ENCODE measurements around the gene DDOST.
A peak's percentile ranks its signal among the peaks of the same experiment; 100 is the strongest.

The DDOST gene

DNA sequence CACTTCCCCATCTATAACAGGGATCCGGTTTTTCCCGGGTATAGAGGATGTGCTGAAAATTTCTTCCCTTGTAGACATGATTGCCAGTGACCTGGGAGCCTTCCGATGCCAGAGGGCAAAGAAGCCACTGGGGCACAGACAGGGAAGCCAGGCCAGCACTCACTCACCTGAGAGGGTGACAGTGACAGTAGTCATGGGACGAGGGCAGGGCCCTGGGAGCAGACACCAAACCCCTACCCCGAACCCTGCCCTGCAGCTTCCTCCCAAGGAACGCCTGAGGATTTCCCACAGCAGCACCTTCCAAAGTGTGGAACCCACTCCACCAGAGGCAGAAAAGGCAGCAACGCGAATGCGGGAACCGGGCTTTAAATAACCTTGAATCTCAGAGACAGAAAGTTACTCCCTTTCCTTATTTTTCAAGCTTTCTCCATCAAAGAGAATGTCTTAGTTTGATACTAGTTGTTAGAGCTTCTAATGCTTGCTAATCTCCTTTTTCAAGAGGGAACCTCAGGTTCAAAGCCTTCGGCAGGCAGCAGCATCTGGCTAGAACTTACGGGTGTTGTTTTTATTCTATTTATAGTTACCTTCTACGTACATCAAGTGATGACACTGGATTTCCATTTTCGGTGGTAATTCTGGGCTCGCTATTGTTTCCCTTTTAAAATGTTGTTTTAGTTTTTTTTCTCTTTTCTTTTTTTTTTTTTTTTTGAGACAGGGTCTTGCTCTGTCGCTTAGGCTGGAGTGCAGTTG is 2.8 kb downstream of the DDOST start:
- no peak for DNase-seq

GRCh38 chr1:20657024-20657423 is 4.1 kb downstream of the DDOST start:
- DNase-seq, result no peak

GRCh38 chr1:20654104-20654690 is 7.0 kb downstream of the DDOST start:
- no peak for DNase-seq

DNA sequence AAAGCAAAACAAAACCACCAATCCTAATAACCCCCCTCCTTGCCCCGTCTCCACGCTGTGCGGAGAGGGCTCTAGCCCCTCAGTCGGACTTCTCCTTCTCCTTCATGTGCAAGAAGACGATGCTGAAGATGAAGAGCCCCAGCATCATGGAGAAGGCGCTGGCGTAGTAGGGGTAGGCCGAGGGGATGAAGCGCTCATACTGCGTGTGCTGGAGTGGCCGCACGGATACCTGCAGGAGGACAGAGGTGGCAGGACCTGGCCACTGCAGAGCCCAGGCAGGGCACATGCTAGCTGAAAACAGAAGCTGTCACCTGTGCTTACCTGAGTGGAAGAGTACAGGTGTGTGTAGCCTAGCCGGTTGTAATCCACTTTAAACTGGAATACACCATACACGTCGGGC is 8.9 kb downstream of the DDOST start:
- DNase-seq, result no peak

GRCh38 chr1:20648946-20649345 is 12.2 kb downstream of the DDOST start:
- no peak for DNase-seq

DNA sequence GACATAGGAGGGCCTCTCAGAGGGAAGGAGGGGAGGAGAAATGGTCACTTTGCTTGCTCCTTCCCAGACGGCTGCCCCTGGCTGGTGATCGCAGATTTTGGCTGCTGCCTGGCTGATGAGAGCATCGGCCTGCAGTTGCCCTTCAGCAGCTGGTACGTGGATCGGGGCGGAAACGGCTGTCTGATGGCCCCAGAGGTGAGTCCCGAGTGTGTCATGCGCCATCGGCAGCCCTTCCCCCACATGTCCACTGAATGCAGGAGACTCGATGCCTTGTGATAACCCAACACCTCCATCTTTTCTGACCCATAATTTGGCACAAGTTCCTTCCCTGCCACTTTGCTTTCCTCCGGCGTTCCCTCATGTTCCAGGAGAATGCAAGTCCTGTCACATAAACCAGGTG is 12.7 kb downstream of the DDOST start:
- DNase-seq, result no peak

GRCh38 chr1:20645414-20645813 is 15.8 kb downstream of the DDOST start:
- DNase-seq, result no peak

DNA sequence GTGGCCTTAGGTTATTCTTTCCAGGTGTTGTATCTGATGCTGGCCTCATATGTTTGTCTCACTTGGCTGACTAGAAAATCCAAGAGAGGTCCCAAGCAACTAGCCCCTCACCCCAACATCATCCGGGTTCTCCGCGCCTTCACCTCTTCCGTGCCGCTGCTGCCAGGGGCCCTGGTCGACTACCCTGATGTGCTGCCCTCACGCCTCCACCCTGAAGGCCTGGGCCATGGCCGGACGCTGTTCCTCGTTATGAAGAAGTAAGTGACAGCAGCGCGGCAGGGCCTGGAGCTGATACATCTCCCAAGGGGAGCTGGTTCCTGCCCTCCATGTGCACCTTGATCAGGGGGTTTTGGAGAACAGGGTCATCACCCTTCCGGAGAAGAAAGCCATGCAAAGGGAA is 16.8 kb downstream of the DDOST start:
- DNase-seq, result no peak

- DNase-seq, result no peak
Observed at GRCh38 chr1:20643080-20643479, 18.1 kb downstream of the DDOST start.

- no peak for DNase-seq
Observed at GRCh38 chr1:20641975-20642374, 19.2 kb downstream of the DDOST start.

GRCh38 chr1:20640183-20640597 is 21.0 kb downstream of the DDOST start:
- DNase-seq, result peak; percentile 21

GRCh38 chr1:20636785-20637347 is 24.3 kb downstream of the DDOST start:
- no peak for DNase-seq

- no peak for DNase-seq
Observed at GRCh38 chr1:20634594-20635084, 26.5 kb downstream of the DDOST start.

- DNase-seq, result no peak
Observed at GRCh38 chr1:20634065-20634593, 27.0 kb downstream of the DDOST start.

DNA sequence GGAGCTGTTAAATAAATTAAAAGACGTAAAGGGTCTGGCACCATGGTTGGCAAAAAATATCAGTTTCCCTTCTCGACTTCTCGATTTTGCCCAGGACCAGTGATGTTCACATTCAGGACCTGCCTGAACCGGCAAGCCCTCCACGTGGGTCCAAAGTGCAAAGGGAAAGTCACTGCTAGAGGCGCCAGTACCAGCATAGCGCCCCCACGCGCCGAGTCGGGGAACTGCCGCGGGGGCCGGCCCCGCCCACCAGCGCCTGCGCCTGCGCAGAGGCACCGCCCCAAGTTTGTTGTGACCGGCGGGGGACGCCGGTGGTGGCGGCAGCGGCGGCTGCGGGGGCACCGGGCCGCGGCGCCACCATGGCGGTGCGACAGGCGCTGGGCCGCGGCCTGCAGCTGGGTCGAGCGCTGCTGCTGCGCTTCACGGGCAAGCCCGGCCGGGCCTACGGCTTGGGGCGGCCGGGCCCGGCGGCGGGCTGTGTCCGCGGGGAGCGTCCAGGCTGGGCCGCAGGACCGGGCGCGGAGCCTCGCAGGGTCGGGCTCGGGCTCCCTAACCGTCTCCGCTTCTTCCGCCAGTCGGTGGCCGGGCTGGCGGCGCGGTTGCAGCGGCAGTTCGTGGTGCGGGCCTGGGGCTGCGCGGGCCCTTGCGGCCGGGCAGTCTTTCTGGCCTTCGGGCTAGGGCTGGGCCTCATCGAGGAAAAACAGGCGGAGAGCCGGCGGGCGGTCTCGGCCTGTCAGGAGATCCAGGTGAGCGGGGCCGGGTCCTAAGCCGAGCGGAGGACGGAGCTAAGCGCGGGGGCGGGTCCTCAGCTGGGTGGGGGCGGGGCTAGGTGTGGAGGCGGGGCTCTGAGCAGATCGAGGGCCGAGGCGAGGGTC is 27.7 kb downstream of the DDOST start, which contains the start of gene PINK1:
Gene PINK1, plus strand, starts transcription at position 269 of the 875 bp plus-strand sequence. Its CDS starts 91 bp downstream, at position 360.
- peak; percentile 81 for DNase-seq

DNA sequence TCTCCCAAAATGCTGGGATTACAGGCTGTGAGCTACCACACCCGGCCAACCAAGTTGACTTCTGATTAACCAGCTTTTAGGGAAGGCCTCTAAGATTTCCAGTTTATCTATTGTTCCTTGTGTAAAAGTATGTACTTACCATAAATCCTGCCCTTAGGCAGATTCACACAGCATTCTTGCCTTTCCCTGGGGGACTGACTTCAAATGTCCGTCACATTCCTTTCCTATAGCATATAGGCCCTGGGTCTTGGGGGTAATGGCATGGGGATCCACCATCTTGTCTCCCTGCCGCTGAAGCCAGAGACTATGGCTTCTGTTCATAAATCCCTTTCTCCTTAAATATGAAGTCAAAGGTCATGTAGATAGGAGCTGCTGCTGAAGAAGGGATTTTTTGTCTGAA is 28.8 kb downstream of the DDOST start:
- no peak for DNase-seq

- DNase-seq, result no peak
Observed at GRCh38 chr1:20630729-20631128, 30.4 kb downstream of the DDOST start.

- DNase-seq, result no peak
Observed at GRCh38 chr1:20626524-20626923, 34.6 kb downstream of the DDOST start.

DNA sequence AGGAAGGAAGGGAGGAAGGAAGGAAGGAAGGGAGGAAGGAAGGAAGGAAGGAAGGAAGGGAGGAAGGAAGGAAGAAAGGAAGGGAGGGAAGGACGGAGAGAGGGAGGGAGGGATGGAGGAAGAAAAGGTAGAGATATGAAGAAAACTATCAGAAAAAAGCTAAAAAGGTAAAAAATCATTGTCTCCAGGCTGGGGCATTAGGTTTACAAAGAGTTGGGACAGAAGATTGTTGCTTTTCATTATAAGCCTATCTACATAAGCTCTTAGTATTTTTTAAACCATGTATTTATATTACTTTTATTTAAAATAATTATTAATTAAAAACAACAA is 35.1 kb downstream of the DDOST start:
- no peak for DNase-seq

DNA sequence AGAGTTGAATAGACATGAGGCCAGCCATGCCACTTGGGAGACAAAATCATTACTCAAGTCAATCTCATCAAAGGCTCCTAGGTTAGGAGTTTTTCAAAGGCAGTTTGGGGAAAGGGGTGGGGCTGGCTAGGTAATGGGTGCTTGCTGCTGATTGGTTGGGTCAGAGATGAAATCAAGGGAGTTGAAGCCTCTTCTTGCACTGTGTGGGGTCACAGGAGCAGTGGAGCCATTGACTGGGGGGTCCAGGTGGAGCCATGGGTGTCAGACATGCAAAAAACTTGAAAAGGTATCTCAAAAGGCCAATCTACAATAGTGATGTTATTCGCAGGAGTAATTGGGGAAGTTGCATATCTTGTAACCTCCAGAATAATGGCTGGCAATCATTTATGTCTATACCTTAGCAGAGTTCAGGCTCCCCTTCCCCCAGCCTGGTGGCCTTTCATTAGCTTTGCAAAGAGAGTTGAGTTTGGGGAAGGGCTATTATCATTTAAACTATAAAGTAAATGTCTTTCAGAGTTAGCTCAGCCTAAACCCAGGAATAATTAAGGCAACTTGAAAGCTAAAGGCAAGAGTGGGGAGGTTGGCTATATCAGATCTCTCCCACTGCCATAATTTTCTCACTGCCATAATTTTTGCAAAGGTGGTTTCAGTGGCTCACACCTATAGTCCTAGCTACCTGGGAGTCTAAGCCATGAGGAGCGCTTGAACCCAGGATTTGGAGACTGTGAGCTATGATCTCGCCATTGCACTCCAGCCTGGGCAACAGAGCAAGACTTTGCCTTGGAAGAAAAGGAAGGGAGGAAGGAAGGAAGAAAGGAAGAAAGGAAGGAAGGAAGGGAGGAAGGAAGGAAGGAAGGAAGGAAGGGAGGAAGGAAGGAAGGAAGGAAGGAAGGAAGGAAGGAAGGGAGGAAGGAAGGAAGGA is 35.7 kb downstream of the DDOST start:
- no peak for DNase-seq

DNA sequence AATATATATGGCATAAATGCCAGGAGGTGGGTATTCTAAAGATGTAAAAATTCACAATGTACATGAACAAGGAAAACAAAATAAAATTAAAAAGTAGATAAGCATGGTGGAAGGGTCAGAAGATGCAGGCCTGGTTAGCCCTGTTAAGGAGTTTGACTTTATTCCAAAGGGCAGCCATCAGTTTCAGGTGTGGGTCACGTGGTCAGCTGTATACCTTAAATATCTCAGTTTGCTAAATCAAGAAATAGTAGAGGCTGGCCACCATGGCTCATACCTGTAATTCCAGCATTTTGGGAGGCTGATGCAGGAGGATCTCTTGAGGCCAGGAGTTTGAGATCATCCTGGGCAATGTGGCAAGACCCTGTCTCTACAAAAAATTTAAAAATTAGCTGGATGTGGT is 36.5 kb downstream of the DDOST start:
- DNase-seq, result no peak

GRCh38 chr1:20621012-20621411 is 40.2 kb downstream of the DDOST start:
- no peak for DNase-seq

Data from activated CD4-positive, alpha-beta T cell treated with anti-CD3 and anti-CD28 coated beads for 1 hour (primary cell).